GM18517 (cell line): ENCODE measurements around the gene VPS8.

Source experiments
- ATAC-seq: cut with Tn5 transposase; IDR thresholded peaks from one replicate; pipeline ENCODE4 v1.9.1; 2021; ENCODE audit warnings: mild to moderate bottlenecking, moderate library complexity; ENCODE audit not compliant: unreplicated experiment

VPS8 gene

DNA sequence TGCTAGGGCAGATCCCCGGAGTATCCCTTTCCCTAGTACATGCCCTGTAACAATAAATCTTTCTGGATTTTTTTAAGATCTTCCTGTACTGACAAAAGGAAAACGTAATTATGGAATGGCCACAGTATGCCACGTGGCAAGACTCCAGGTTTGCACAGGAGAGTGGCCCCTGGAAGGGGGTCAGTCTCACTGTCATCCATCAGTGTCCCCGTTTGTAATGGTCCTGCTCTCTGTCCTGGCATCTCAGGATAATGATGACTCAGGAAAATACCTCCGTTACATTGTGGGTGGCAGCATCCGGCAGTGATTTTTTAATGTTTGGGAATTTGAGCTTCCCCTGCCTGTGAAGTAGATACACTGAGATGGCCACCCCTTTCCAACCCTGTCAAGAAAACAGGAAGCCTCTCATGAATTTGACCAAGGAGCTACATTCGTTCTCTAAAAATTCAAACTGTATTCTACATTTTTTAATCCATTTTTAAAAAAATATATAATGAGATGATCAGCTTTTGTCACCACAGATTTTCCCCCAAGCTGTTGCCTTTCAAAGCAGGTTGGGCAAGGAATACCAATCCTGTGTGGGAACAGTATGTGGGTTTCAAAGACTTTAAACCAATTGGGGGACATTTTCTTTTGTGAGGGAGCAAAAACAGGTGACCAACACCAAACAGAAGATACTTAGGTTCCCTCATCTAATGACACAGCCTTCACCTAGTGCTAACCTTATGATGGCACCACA lies 230.5 kb downstream of the VPS8 start:
- ATAC-seq = no peak

DNA sequence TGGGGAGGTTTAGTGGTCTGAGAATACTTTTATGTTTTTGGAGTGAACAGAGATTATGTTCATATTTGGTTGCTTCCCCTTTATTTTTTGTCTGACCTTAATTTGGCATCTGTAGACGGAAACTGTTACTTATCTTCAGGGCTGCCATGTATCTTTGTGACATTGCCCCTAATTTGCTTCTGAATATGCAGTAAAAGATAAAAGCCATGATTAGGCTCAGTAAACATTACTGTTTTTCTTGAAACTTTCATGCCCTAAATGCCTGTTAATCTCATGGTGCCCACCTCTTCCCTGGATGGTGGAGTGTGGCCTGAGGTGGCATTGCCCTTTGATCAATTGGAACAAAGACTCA lies 234.2 kb downstream of the VPS8 start:
- ATAC-seq = no peak

DNA sequence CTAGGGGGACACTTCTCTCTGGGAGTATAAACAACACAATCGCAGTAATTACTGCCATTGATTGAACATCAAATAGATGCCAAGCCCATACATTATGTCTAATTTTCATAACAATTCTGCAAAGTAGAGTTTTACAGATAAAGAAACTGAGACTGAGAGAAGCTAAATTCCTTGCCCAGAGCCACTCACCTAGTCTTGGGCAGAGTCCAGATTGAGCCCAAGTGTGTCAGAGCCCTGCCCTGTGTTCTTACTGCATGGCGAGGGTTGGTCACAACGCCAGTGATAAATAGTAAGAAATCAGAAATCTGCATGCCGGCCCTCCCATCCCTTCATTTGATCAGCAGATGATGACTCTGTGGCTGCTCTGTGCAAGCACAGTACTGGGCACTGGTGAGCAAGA lies 234.6 kb downstream of the VPS8 start:
- ATAC-seq = no peak

DNA sequence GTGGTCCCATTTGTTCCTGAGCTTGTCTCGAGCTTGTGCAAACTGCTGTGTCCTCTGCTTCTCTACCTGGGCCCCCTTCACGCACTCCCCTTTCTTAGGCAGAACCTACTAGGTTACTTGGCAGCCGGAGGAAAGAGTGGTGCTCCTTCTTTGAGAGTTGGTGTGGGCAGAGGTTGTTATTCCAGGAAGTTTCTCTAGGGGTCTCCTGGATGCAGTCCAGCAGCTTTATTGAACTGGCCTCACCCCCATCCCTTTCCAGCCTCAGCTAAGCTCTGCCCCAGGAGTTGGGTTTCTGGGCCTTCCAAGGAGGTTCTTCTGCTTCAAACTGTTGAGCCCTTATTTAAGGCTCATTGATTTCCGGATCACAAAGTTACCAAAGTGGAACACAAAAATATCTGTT lies 237.7 kb downstream of the VPS8 start:
- no peak for ATAC-seq

DNA sequence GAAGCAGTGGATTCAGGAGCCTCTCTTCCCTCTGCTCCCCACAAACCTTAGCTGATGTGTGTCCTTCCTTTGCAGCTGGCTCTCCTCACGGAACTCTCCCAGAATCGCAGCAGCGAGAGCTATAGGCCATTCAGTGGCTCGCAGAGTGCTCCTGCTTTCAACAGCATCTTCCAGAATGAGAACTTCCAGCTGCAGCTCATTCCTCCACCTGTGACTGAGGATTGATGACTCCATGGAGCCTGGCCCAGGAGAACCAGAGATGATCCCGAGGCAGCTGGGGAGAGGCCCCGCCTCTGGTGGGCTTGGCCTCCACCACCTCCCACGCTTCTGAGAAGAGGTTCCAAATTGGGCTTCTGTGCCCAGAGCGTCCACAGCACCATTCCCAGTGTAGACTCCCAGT lies 239.8 kb downstream of the VPS8 start:
- ATAC-seq = no peak

DNA sequence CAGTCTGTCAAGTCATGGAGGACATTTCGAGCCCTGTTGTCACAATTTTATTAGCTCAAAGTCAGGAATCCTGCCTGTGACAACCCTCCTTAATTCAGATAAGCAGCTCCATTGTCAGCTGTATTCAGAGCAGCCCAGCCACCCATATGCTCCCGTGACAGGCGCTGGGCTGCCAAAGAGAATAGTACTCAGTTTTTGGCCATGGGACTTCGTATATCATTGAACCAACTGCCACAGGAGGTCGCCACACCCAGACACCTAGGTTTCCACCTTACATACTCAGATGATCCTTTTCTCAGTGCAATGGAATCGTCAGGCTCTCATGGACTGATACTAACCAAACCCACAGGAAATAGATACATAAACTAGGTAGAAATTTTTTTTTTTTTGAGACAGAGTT lies 240.7 kb downstream of the VPS8 start:
- no peak for ATAC-seq

DNA sequence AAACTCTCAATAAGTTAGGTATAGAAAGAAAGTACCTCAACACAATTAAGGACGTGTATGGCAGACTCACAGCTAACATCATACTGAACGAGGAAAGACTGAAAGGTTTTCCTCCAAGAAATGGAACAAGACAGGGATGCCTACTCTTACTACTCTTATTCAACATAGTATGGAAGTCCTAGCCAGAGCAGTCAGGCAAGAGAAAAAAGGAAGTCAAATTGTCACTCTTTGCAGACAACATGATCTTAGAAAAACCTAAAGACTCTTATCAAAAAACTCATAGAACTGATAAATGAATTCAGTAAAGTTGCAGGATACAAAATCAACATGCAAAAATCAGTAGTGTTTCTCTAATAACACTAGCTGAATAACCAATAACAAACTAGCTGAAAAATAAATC lies 244.9 kb downstream of the VPS8 start:
- no peak for ATAC-seq

DNA sequence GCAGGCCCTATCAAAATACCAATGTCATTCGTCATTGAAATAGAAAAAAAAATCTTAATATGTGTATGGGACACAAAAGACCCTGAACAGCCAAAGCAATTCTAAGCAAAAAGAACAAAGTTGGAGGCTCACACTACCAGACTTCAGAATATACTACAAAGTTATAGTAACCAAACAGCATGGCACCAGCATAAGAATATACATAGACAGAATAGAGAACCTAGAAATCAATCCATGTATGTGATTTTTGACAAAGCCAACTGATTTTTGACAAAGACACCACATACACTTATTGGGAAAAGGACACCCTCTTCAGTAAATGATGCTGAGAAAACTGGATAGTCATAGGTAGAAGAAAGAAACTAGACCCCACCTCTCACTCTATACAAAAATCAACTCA lies 245.9 kb downstream of the VPS8 start:
- ATAC-seq = no peak

DNA sequence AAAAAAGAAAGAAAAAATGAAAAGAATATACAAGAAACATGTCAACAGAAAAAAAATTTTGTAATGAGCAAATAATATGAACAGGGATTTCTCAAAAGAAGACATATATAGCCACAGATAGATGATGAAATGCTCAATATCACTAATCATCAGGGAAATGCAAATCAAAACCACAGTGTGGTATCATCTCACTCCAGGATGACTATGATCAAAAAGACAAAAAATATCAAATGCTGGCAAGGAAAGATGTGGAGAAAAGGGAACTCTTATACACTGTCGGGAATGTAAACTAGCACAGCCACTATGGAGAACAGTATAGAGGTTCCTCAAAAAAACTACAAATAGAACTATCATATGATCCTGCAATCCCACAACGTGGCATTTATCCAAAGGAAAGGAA lies 246.8 kb downstream of the VPS8 start:
- ATAC-seq = no peak

DNA sequence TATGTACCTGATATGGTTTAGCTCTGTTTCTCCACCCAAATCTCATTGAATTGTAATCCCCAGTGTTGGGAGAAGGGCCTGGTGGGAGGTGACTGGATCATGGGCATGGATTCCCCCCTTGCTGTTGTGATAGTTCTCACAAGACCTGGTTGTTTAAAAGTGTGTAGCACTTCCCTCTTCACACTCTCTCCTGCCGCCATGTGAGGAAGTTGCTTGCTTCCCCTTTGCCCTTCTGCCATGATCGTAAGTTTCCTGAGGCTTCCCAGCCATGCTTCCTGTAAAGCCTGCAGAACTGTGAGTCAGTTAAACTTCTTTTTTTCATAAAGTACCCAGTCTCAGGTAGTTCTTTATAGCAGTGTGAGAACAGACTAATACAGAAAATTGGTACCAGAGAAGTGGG lies 247.8 kb downstream of the VPS8 start:
- no peak for ATAC-seq

DNA sequence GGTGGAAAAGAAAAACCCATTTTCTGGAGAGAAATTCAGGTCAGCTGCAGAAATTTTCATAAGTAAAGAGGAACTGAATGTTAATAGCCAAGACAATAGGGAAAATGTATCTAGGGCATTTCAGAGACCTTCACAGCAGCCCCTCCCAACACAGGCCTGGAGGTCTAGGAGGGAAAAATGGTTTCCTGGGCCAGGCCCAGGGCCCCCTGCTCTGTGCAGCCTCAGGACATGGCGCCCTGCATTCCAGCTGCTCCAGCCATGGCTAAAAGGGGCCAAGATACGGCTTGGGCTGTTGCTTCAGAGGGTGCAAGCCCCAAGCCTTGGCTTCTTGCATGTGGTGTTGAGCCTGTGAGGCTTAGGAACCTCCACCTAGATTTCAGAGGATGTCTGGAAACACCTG lies 248.7 kb downstream of the VPS8 start:
- ATAC-seq = no peak

DNA sequence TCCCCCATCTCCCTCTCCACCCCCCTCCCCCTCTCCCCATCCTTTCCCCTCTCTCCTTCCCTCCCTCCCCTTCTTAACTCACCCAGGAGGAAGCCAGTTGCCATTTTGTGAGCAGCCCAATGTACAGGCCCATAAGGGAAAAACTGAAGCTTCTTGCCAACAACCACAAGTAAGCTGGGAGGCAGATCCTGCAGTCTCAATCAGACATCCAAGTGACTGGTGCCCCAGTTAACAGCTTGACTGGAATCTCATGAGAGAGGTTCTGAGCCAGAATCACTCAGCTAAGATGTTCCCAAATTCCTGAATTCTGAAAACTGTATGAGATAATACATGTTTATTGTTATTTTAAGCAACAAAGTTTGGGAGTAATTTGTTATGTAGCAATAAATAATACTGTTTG lies 250.2 kb downstream of the VPS8 start:
- no peak for ATAC-seq

DNA sequence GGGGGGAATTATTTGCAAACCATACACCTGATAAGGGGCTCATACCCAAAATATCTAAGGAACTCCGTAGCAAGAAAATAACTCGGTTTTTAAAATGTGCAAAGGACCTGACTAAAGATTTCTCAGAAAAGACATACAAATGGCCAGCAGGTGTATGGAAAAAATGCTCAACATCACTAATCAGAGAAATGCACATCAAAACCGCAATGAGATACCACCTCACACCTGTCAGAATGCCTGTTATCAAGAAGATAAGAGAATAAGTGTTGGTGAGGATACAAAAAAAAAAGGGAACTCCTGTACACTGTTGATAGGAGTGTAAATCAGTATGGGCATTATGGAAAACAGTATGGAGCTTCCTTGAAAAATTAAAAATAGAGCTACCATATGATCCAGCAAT lies 251.5 kb downstream of the VPS8 start:
- ATAC-seq = no peak

DNA sequence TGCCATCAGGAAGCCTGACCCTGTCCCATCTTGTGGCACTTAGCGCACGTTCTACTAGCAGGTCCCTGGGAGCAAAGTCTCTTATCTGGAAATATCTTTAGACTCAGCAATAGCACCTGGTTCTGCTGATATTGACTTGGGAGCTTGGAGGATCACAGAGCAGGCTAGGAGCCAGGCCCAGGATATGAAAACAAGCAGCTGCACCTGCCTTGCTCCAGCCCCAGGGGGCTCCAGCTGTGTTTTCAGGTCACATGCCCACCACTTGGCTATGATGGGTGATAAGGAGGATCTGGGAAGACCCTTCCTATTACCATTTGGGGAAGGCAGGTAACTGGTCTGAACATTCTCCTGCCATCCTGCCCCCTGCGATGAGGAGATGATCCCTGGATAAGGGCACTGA lies 253.1 kb downstream of the VPS8 start:
- no peak for ATAC-seq

DNA sequence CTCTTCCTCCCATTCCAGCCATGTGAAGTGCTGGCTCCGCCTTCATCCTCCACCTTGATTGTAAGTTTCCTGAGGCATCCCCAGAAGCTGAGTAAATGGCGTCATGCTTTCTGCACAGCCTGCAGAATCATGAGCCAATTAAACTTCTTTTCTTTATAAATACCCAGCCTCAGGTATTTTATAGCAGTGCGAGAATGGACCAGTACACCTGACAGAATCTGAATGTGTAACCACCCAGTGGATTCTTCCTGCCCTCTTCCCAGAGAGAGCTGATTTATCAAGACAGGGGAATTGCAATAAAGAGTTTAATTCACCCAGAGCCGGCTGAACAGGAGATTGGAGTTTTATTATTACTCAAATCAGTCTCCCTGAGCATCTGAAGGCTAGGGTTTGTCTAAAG lies 254.3 kb downstream of the VPS8 start:
- ATAC-seq = no peak

DNA sequence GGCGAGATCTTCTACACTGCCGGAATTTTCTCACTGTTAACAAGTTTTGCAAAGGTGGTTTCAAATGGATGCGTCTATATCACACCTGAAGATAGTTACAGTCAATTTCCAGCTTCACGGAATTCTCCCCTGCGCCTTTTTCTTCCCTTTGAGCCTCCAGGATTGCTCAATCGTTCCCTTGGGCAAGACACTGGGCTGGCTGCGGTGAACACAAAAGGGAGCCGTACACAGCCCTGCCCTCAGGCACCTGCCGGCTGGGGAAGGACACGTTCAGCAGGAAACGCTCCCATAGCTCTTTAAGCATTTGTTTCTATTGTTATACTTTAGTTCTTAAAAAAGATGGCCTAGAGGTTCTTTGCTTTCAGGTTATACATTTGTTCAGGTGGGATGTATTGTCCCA lies 255.2 kb downstream of the VPS8 start:
- no peak for ATAC-seq

DNA sequence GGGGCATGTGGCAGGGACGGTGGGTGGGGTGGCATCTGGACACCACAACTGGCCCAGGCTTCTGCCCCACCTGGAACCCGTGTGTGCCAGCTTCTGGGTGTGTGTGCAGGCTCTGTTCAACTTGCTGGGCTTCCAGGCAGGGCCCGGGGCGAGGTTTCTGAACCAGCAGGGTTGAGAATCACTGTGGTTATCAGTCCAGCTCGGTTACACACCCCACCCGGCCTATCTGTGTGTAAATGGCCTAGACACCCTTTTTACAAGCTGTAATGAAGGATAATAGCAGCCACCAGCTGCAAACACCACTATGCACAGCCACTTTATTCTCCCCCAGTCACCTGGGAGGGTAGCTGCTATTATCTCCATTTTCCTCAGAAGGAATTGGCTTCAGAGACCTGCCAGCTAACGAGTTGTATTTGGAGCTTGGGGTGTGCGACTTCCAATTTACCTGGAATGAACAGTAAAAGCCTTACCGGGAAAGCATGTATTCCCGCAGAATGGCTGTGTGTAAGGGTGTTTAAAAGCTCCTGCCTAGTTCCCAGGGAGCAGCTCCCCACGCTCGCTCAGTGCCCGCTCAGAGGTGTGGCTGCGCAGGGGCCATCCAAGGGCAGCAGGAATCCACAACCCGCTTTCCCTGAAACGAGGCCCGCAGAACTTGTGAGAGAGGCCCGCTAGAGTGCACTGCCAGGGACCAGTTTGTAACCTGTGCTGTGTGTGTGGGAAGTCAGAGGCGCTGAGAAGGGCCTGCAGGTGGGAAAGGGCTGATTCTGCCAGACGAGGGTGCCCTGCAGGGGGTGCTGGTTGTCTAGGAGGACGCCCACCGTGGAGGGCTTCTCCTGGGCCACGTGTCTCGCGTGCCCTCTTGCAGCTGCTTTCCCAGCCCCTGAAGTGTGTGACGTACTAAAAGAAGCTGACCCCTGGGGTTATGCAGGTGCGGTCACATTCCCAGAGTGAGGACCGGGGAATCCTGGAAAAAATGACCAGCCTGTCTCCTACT lies 257.4 kb downstream of the VPS8 start:
- ATAC-seq = no peak

DNA sequence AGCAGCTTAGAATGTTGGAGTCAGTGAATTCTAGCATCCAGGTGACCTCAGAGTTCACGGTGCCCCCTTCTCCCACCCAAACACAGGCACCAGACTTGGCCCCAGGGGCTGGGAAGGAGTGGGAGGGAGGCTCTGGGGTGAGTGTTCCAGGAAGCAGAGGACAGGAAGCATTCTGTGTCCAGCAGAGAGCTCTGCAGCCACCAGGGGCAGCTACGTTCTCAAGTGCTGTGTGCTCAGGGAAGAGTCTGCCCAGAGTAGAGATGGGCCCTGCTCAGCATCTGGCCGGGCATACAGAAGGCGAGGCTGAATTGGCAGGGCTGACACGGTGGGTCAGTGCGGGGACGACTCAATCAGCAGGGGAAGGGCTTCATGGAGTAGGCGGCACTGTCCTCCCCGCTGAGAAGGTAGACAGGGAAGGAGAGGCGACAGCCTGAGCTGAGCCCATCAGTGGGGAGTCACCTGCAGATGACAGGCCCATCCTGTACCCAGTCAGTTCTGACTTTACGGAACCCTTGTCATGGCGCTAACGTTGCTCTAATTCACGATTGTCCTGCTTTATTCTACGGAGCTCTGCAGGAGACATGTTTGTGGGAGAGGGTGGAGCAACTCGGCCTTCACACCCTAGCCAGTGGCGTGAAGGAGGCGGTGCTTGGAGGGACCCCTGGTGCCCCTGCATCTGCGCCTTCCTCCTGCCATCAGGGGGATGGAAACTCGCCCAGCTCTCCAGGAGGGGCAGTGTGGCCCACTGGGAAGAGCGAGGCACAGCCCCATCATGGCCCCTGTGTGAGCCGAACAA lies 258.7 kb downstream of the VPS8 start:
- ATAC-seq = no peak

DNA sequence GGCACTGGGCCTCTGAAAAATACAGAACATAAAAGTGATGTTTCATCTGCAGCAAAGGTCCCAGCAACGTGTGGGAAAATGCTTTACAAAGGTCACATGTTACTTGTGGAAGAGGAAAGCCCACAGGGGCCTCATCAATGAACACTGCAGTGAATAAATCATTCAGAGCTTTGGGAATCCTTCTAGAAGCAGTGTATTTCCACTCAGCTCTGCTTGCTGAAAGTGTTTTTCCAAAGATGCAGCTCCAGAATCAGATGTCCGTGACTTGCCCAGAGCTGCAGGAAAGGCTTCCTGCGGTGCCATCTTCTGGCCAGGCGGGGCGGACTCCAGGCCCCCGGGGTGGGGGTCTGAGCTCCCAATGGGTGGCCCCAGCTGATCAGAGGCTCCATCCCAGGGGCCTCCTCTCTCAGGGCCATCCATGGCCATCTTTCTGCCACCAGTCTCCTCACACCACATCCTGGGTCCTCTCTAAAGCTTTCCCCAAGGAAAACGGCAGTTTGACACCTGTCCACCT lies 259.4 kb downstream of the VPS8 start:
- ATAC-seq = no peak

DNA sequence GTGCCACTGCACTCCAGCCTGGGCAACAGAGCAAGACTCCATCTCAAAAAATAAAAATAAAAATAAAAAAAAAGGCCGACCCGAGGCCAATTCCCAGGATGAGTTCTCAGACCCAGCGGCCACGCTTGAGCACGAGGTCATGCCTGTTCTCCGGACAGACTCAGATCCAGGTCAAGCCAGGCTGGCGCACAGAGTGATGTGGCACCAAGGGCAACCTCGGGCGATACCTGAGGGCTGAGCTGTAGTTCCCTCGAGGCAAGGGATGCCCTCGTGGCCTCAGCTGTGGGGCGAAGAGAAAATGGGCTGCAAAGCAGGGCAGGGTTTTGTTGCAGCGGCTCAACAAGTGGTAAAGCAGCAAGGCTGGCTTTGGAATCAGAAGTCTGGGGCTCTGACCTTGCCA lies 263.6 kb downstream of the VPS8 start:
- ATAC-seq = no peak

DNA sequence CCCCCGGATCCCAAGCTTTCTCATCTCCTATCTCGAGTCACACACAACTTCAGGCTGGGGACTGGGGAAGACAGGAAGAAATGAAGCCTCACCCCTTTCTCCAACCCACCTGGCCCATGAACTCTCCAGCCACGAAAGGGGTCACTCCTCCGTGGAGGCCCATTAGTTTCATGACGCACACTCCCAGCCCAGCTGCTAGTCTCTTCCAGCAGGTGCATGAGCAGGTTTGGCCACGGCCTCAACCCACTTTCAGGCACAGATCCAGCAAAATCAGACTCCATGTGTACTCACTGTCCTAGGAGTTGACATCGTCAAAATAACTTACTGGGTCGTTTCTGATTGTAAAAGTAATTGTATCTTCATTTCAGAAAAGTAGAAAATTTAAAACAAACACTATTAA lies 264.3 kb downstream of the VPS8 start:
- no peak for ATAC-seq
